LoVo (cell line): ENCODE data around the gene MCTP1.
"Not testable (repeated sequence)": the region's sequence is repeated elsewhere in the genome, so short reads cannot be mapped to it uniquely, and the experiment has no call there.

ENCODE experiments used
- DNase-seq: peaks from one replicate; pipeline ENCODE4 v3.0.0-alpha.2; 2016; ENCODE audit warnings: low spot score

Gene MCTP1

GRCh38 chr5:95027775-95028174, 257.1 kb downstream of the MCTP1 start:
- DNase-seq: no peak

DNA sequence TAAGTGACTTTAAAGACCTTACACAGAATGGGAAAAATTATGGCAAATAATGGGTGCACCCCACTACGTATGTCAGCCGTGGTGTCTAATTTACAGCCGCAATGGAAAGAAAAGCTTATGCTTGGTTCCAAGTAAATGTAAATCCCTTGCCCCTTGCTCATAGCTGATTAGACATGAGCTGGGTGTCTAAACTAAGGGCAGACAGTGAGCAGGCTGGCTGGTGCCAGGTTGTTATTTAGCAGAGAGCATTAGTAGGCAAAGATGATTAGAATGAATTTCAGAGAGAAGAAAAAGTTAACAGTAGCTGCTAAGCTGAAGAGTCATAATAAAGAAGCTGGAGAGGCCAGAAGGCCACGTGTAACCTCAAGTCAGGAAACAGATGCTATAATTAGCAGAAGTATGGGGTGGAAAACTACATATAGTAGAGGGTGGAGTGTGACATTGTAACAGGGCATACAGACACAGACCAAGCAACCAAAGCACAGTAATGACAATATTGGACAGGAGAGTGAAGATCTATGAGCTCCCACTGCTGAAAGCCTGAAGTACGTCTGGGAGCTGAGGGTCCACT, 257.7 kb downstream of the MCTP1 start:
- no peak for DNase-seq

DNA sequence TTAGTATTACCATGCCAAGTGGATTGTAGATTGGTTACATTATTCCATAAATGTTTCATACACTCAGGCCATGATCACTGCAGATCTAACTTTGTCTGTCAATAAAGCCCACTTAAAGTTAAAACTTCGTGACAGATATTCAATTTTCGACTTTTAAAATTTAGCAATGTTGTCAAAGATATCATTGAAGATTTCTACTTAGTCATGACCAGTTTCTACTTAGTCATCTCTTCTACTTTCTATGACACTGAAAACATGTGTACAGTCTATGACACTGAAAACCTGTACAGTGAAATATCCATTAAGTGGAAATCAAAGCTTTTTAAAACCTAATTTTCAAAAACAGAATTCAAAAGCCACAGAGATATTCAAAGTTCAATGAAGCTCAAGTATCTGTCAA, 258.2 kb downstream of the MCTP1 start:
- no peak for DNase-seq

- DNase-seq: no peak
These were observed 261.8 kb downstream of the MCTP1 start for GRCh38 chr5:95022967-95023695.

GRCh38 chr5:95020345-95020744, 264.5 kb downstream of the MCTP1 start:
- no peak for DNase-seq

DNA sequence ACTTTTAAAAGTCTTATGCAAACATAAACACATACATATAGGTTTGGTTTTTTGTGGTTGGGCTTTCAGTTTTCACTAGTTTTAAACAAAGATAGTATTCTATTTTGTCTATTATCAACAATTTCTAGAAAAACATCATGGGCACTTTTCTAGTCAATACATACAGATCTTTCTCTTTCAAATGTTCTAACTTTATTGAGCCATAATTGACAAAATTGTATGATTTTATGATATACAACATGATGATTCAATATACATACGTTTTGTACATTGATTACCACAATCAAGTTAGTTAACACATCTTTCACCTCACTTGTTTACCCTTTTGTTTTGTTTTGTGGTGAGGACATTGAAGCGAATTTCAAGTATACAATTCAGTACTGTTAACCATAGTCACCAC, 265.9 kb downstream of the MCTP1 start:
- DNase-seq: no peak

DNA sequence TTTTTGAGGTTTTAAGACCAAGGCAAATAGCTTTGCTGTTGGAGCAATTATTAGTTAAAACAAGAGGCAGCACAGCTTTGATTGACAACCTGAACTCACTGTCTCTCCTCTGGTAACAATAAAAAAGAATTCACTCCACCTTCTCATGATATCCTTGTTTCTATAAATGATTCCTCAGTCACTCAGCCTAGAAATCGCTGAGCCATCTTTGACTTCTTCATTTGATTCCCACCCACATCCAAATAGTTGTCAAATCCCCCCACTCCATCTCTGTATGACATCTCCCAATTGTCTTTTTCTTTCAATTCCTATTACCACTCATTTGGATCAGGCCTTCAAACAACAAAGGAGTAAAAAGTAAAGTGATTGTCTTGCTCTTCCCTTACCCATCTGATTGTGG, 266.4 kb downstream of the MCTP1 start:
- no peak for DNase-seq

- no peak for DNase-seq
These were observed 275.1 kb downstream of the MCTP1 start for GRCh38 chr5:95009812-95010211.

DNA sequence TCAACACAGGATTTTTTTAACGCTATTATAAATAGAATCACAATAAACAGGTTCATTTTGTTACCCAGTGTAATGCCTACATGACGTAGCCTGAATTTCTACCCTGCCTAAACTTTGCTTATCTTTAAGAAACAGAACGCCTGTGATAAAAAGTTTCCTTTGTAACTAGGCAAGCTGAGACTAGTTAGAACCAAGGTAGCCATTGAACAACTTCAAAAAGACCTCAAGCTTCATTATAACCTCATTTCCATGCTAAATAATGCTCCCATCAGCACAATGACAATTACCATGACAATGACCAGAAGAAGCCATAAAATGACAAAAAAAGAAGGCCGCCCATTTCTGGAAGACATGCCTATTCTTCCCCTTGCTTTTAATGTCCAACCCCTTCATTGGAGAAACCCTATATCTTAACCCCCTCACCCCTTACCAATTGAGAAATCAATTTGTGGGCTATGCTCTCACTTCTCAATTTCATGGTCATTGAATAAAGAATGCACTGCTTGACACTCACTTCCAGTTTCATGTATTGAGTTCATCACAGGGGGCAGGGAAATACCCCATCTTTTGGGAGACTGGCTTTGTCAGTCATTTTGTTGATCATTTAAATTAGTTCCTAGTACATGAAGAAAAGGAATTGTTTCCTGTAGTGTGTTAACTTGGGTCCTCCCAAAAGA, 276.8 kb downstream of the MCTP1 start:
- DNase-seq: no peak

DNA sequence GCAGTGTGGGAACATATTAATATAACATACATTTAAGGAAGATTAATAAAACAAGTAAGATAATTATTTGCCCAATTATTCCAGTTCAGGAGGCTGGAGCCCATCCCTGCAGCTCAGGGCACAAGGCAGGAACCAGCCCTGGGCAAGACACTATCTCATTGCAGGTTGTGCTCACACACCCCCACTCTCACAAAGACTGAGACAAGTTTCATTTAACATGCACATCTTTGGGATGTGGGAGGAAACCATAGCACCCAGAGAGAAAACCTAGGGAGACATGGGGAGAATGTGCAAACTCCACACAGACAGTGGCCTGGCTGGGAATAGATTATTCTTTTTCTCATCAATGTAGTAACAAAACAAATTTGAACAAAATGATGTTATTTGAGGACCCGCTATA, 279.1 kb downstream of the MCTP1 start:
- DNase-seq: no peak

GRCh38 chr5:94998670-94999069, 286.2 kb downstream of the MCTP1 start:
- DNase-seq: no peak

DNA sequence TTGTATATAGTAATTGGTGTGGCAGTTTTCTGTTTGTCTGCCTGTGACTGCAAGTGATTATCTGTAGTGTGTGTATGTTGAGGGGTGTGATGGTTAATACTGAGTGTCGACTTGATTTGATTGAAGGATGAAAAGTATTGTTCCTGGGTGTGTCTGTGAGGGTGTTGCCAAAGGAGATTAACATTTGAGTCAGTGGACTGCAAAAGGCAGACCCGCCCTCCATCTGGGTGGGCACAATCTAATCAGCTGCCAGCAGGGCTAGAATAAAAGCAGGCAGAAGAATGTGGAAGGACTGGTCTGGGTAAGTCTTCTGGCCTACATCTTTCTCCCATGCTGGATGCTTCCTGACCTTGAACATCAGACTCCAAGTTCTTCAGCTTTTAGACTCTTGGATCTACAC, 290.4 kb downstream of the MCTP1 start:
- not testable (repeated sequence) for DNase-seq

DNA sequence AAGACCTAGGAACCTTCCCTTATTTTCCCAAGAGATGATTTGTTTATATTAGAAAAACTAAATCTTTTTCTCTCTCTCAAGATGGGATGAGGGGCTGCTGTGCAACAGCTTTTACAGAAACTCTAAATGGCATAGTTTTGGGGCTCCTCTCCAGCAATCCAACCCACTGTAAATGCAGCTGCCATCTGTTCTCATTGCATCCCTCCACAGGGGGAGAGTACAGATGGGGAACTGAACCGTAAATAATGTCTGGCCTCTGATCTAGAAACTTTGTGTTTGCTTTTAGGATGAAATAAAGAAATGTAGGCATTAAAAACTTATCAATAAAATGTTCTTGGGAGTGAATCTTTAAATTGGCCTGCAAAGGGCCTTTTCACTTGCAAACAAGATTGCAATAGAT, 291.4 kb downstream of the MCTP1 start:
- no peak for DNase-seq

GRCh38 chr5:94992325-94992724, 292.6 kb downstream of the MCTP1 start:
- no peak for DNase-seq

DNA sequence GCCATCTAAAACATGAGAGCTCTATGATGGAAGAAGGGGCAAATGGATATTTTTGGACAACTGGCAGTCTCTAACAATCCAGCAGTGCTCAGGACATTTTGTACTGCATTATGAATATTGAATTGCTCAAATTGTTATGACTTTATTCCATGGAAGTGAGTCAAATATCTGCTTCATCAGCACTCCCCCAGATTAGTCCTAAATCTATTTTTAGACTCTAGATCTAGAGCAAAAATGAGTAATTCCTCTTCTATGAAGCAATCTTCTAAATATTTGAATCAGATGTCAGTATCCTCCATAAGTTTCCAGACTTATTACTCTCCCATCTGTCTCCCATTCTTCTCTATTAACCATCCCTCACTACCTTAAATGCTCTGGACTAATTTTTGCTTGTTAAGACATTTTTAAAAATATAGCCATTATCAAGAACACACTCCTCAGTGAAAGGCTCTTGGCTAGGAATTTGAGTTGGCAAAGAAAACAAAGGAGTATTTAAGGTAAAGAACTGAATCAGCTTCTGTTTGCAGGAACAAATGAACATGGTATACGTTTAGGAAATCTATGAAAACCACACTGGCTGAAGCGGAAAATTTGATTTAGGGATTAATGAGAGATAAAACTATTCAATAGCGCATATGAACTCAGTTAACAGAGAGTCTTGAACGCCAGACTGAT, 300.9 kb downstream of the MCTP1 start:
- DNase-seq: no peak

- no peak for DNase-seq
These were observed 307.5 kb downstream of the MCTP1 start for GRCh38 chr5:94977437-94977836.

DNA sequence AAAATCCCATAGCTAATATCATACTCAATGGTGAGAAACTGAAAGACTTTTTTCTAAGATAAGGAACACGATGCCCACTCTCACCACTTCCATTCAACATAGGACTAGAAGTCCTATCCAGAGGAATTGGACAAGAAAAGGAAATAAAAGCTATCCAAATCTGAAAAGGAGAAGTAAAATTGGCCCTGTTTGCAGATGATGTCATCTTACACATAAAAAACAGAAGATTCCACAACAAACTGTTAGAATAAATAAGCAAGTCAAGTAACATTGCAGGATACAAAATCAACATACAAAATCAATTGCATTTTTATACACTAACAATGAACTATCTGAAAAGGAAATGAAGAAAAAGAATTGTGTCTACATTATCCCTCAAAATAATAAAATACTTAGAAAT, 308.0 kb downstream of the MCTP1 start:
- no peak for DNase-seq

- no peak for DNase-seq
These were observed 312.6 kb downstream of the MCTP1 start for GRCh38 chr5:94972268-94972667.

GRCh38 chr5:94969174-94969573, 315.7 kb downstream of the MCTP1 start:
- no peak for DNase-seq

DNA sequence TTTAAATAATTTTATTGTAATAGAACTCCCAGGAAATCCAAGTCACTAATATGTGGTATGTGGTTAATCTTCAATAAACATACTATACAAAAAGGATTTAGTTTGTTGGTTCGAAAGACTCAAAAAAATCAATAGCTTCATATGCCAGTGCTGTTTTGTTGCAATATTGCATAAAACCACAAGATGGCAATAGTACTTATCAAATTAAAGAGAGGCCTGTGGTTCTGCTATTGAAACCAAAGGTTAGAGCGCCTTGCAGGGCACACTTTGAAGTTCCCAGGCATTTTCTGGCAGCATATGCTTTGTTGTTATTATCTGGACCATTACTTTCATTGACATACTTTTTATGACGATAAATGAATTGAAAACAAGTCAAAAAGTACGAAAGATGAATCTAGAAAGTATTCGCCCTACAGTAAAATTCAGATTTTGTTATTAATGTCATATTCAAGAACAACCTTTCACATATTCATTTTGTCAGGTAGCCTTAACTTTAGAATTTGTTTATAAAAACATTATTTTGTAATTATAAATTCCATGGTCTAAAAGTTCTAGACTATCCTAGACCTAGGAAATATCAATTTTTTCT, 316.3 kb downstream of the MCTP1 start:
- DNase-seq: peak; percentile 79

GRCh38 chr5:94967525-94967924, 317.4 kb downstream of the MCTP1 start:
- DNase-seq: no peak

DNA sequence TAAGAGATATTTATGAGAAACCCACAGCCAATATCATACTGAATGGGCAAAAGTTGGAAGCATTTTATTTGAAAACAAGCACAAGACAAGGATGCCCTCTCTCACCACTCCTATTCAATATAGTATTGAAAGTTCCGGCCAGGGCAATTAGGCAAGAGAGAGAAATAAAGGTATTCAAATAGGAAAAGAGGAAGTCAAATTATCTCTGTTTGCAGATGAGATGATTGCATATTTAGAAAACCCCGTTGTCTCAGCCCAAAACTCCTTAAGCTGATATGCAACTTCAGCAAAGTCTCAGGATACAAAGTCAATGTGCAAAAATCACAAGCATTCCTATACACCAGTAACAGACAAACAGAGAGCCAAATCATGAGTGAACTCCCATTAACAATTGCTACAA, 325.6 kb downstream of the MCTP1 start:
- not testable (repeated sequence) for DNase-seq

DNA sequence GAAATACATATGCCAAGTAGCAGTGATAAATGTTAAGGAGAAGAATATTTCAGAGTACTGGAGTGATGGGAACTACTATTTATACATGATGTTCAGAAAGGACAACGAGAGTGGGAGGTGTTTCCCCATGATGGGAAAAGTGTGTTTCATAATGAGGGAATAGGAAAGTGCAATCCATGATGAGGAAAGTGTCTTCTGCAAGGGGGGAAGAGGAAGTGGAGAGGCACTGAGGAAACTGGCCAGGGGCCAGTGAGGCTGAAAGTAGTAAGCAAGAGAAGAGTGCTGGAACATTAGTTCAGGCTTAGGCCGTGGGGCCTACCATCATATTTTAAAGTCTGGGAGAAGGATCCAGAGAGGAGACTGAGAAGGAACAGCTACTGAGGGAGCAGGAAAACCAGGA, 339.2 kb downstream of the MCTP1 start:
- no peak for DNase-seq
